Neural cell (in vitro differentiated cells): ENCODE data around the gene PTER. TPM values are rescaled to one million over a fixed set of nuclear protein-coding genes. Genes with fewer than 3 reads are reported as not detected.

Experiments
- H2AFZ ChIP-seq: fragments of 200-600, 300-800 bp; sonication (generic), shearing (Covaris generic); 2 replicates; pipeline ENCODE4 v1.6.0; 2014; ENCODE audit warnings: low read depth, mild to moderate bottlenecking, antibody characterized with exemption, low read length, moderate library complexity
- H3F3A ChIP-seq: fragments of 200-600 bp; shearing (Covaris generic); 2 replicates; pipeline ENCODE4 v1.6.1; 2016; ENCODE audit warnings: mild to moderate bottlenecking, moderate library complexity, mixed read lengths, antibody characterized with exemption, low read length; ENCODE audit not compliant: insufficient read depth, poor library complexity, severe bottlenecking
- H3K27ac ChIP-seq: fragments of 200-600, 300-800 bp; sonication (generic), shearing (Covaris generic); 2 replicates; pipeline ENCODE4 v1.5.1; 2014; ENCODE audit warnings: mild to moderate bottlenecking, low read length, moderate library complexity
- H3K27me3 ChIP-seq: fragments of 300-800, 200-600 bp; sonication (generic), shearing (Covaris generic); 2 replicates; pipeline ENCODE4 v1.6.0; 2014; ENCODE audit warnings: mild to moderate bottlenecking, low read depth, low read length, moderate library complexity; ENCODE audit not compliant: insufficient read depth
- H3K36me3 ChIP-seq: fragments of 300-800, 200-600 bp; sonication (generic), shearing (Covaris generic); 2 replicates; pipeline ENCODE4 v1.5.1; 2014; ENCODE audit warnings: mild to moderate bottlenecking, antibody characterized with exemption, low read length, moderate library complexity; ENCODE audit not compliant: insufficient read depth
- H3K4me2 ChIP-seq: fragments of 300-800, 200-600 bp; sonication (generic), shearing (Covaris generic); 2 replicates; pipeline ENCODE4 v1.6.0; 2014; ENCODE audit warnings: mild to moderate bottlenecking, low read length
- H3K4me3 ChIP-seq: fragments of 300-800, 200-600 bp; sonication (generic), shearing (Covaris generic); 2 replicates; pipeline ENCODE4 v1.5.1; 2014; ENCODE audit warnings: mild to moderate bottlenecking, low read length, moderate library complexity
- H3K79me2 ChIP-seq: fragments of 200-600 bp; shearing (Covaris generic); replicated peaks from 2 replicates; pipeline ENCODE4 v1.6.0; 2014; ENCODE audit warnings: mild to moderate bottlenecking, low read length, moderate library complexity; ENCODE audit not compliant: insufficient read depth
- H3K9ac ChIP-seq: fragments of 300-800, 200-600 bp; sonication (generic), shearing (Covaris generic); 2 replicates; pipeline ENCODE4 v1.6.1; 2016; ENCODE audit warnings: mild to moderate bottlenecking, low read length, mixed read lengths
- H3K9me2 ChIP-seq: fragments of 200-600 bp; shearing (Covaris generic); 2 replicates; pipeline ENCODE4 v1.6.1; 2016; ENCODE audit warnings: mild to moderate bottlenecking, low read length, mixed read lengths; ENCODE audit not compliant: insufficient read depth
- H3K9me3 ChIP-seq: fragments of 200-600, 300-800 bp; sonication (generic), shearing (Covaris generic); 2 replicates; pipeline ENCODE4 v1.6.1; 2016; ENCODE audit warnings: mild to moderate bottlenecking, mixed run types, low read length, moderate library complexity, mixed read lengths
- H4K20me1 ChIP-seq: fragments of 200-600 bp; shearing (Covaris generic); 2 replicates; pipeline ENCODE4 v1.6.1; 2016; ENCODE audit warnings: mild to moderate bottlenecking, mixed run types; ENCODE audit not compliant: insufficient read depth
- EP300 ChIP-seq: fragments of 450-650 bp; conservative IDR thresholded peaks from 2 replicates; pipeline ENCODE4 v1.6.1; 2014; ENCODE audit warnings: antibody characterized with exemption, mild to moderate bottlenecking, moderate library complexity; ENCODE audit not compliant: poor library complexity, severe bottlenecking
- POLR2AphosphoS5 ChIP-seq: IDR thresholded peaks from 2 replicates; pipeline ENCODE4 v1.6.1; 2012
- TAF1 ChIP-seq: IDR thresholded peaks from 2 replicates; pipeline ENCODE4 v1.6.1; 2012; ENCODE audit warnings: low read depth
- polyA plus RNA-seq: library from polyadenylated mRNA; depleted of rRNA; stranded (reverse); fragments of >200 nt; gene quantifications from 2 replicates; pipeline ENCODE4 v1.2.3, GENCODE V29; 2014
- small RNA-seq, 3 experiments: library from RNA; depleted of rRNA; stranded (forward); fragments of <200 nt; gene quantifications; one replicate each; pipeline ENCODE3, GENCODE V24; 2012
- TF ChIP-seq, protein P1 (sequence below): IDR thresholded peaks from 2 replicates; pipeline ENCODE4 v1.6.1; 2012; ENCODE audit warnings: borderline replicate concordance

The PTER gene
- polyA plus RNA-seq, 1 donor from 2014 or later = not detected

DNA sequence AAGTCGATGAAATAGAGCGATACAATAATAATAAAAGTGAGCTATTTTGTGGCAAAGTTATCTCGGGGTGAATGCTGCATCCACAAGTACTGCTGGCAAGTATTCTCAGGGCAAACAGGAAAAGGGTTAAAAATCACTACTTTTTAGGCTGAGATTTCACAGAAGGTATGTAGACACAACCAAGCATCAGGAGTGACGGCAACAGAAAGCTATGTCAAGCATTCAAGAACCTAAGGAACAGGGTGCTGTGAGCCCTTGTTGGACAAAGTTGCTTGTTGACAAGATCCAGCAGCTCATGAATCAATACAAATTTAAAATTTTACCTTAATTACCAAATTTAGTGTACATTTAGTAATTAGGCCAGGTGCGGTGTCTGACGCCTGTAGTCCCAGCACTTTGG lies 126.1 kb downstream of the PTER start:
- no peaks in the 10 kb centered on the region for H3K9me2 ChIP-seq
- H3K4me3 ChIP-seq = no peak overlapping the region
- no peak overlapping the region for H3K27ac ChIP-seq
- H3K36me3 ChIP-seq = no peaks in the 10 kb centered on the region
- no peak overlapping the region for H3K9ac ChIP-seq
- H3K79me2 ChIP-seq = no peaks in the 10 kb centered on the region
- H4K20me1 ChIP-seq = no peaks in the 10 kb centered on the region
- H3K27me3 ChIP-seq = no peaks in the 10 kb centered on the region
- H3K4me2 ChIP-seq = no peak overlapping the region
- no peaks in the 10 kb centered on the region for H3F3A ChIP-seq
- no peak overlapping the region for H2AFZ ChIP-seq
- H3K9me3 ChIP-seq = no peaks in the 10 kb centered on the region
- TF ChIP-seq EP300 (no peak), TAF1 (no peak), POLR2AphosphoS5 (no peak)
- TF ChIP-seq, protein P1, sequence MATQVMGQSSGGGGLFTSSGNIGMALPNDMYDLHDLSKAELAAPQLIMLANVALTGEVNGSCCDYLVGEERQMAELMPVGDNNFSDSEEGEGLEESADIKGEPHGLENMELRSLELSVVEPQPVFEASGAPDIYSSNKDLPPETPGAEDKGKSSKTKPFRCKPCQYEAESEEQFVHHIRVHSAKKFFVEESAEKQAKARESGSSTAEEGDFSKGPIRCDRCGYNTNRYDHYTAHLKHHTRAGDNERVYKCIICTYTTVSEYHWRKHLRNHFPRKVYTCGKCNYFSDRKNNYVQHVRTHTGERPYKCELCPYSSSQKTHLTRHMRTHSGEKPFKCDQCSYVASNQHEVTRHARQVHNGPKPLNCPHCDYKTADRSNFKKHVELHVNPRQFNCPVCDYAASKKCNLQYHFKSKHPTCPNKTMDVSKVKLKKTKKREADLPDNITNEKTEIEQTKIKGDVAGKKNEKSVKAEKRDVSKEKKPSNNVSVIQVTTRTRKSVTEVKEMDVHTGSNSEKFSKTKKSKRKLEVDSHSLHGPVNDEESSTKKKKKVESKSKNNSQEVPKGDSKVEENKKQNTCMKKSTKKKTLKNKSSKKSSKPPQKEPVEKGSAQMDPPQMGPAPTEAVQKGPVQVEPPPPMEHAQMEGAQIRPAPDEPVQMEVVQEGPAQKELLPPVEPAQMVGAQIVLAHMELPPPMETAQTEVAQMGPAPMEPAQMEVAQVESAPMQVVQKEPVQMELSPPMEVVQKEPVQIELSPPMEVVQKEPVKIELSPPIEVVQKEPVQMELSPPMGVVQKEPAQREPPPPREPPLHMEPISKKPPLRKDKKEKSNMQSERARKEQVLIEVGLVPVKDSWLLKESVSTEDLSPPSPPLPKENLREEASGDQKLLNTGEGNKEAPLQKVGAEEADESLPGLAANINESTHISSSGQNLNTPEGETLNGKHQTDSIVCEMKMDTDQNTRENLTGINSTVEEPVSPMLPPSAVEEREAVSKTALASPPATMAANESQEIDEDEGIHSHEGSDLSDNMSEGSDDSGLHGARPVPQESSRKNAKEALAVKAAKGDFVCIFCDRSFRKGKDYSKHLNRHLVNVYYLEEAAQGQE = no peak

Small RNA genes lying within 50 kb of the gene (small RNA-seq; reads per million reads assigned to genes)
- gene RNU2-18P = 0.03 to 10.5 (median 0.97) reads per million in 3 experiments

Other genes starting within 250 kb of the PTER start
- 0.57 and 0.68 TPM in 2 replicates for gene C1QL3, start 84.9 kb downstream of the PTER start, polyA plus RNA-seq